Uterus (tissue), 4 donors: Measurements from ENCODE around the gene RTP1. TPM values are rescaled to one million over a fixed set of nuclear protein-coding genes. Genes with fewer than 3 reads are reported as not detected.

Source experiments
- DNase-seq, 2 donors: peaks; one replicate each; pipeline ENCODE4 v3.0.0-alpha.2; 2019 to 2020
- H3K27ac ChIP-seq, 2 donors: fragments of 200-600 bp; sonication (generic); 1 replicate in 1 of 2; 2 replicates in 1 of 2; pipeline ENCODE4 v1.5.1; 2016 to 2018
- H3K27me3 ChIP-seq, 2 donors: fragments of 200-600 bp; sonication (generic); one replicate each; pipeline ENCODE4 v1.5.1; 2018 to 2019; ENCODE audit warnings: control low read depth in 1 of 2
- H3K36me3 ChIP-seq, 2 donors: fragments of 200-600 bp; sonication (generic); one replicate each; pipeline ENCODE4 v1.5.1; 2019; ENCODE audit warnings: control low read depth in 1 of 2
- H3K4me1 ChIP-seq, 2 donors: fragments of 200-600 bp; sonication (generic); one replicate each; pipeline ENCODE4 v1.5.1; 2018 to 2019; ENCODE audit warnings: control low read depth in 1 of 2
- H3K4me3 ChIP-seq, 2 donors: fragments of 200-600 bp; sonication (generic); 1 replicate in 1 of 2; 2 replicates in 1 of 2; pipeline ENCODE4 v1.5.1; 2018 to 2019; ENCODE audit warnings: mild to moderate bottlenecking in 1 of 2
- H3K9me3 ChIP-seq, 2 donors: fragments of 200-600 bp; sonication (generic); one replicate each; pipeline ENCODE4 v1.5.1; 2019; ENCODE audit warnings: control low read depth in 1 of 2
- CTCF ChIP-seq, 4 experiments: fragments of 200-600 bp in 2 of 4; fragments of 450-650 bp in 2 of 4; sonication (generic) in 2 of 4; IDR thresholded peaks; one replicate each; pipeline ENCODE4 v1.5.1; 2016 to 2019; ENCODE audit warnings: antibody characterized with exemption in 4 of 4, mild to moderate bottlenecking in 2 of 4, moderate library complexity in 1 of 4
- POLR2A ChIP-seq, 2 donors: fragments of 450-650 bp; IDR thresholded peaks; one replicate each; pipeline ENCODE4 v1.6.1; 2016; ENCODE audit warnings: antibody characterized with exemption in 2 of 2, mild to moderate bottlenecking in 1 of 2, moderate library complexity in 1 of 2
- intact Hi-C: fragments of 100-400 bp; cut with DNase I; formaldehyde crosslinking; loops from one replicate; pipeline ENCODE4 v1.15.1; 2023; ENCODE audit warnings: low total_unique reads
- total RNA-seq, 4 donors: library from RNA; depleted of rRNA in 3 of 4; stranded (reverse); fragments of >200 nt in 3 of 4; gene quantifications; one replicate each; pipeline versions ENCODE4 v1.1.0 to v1.2.4, GENCODE V29; 2014 to 2023
- donor health status: DM: yes; HTN: yes; CAD: no.

The RTP1 gene
- total RNA-seq, 4 donors from 2014 or later, result not detected

GRCh38 chr3:187211532-187212195, 14.4 kb downstream of the RTP1 start:
- no peak overlapping the region for H3K4me3 ChIP-seq
- H3K36me3 ChIP-seq, result no peaks in the 10 kb centered on the region
- TF ChIP-seq POLR2A (IDR thresholded peaks at IDR 0.05), result no peak
- TF ChIP-seq CTCF (IDR thresholded peaks at IDR 0.05), result no peak
- H3K9me3 ChIP-seq, result no peaks in the 10 kb centered on the region
- no peak for DNase-seq
- H3K27me3 ChIP-seq, result no peaks in the 10 kb centered on the region
- intact Hi-C loops, result no loop called here
- H3K27ac ChIP-seq, result peak overlapping the region; percentile 58 to 73
- H3K4me1 ChIP-seq, result peaks cover 14 to 15% of the 10 kb centered on the region in 2 donors

- H3K36me3 ChIP-seq, result no peaks in the 10 kb centered on the region
- H3K4me3 ChIP-seq, result no peak overlapping the region
- H3K27ac ChIP-seq, result peak overlapping the region; percentile 58 to 73
- H3K27me3 ChIP-seq, result no peaks in the 10 kb centered on the region
- peaks cover 11 to 15% of the 10 kb centered on the region in 2 donors for H3K4me1 ChIP-seq
- intact Hi-C loops, result no loop called here
- no peak for TF ChIP-seq POLR2A (IDR thresholded peaks at IDR 0.05)
- no peak for TF ChIP-seq CTCF (IDR thresholded peaks at IDR 0.05)
- DNase-seq, result no peak
- H3K9me3 ChIP-seq, result no peaks in the 10 kb centered on the region
These were observed 14.9 kb downstream of the RTP1 start for GRCh38 chr3:187212196-187212545.

- H3K36me3 ChIP-seq, result no peaks in the 10 kb centered on the region
- H3K4me1 ChIP-seq, result peaks cover 8 to 15% of the 10 kb centered on the region in 2 donors
- H3K9me3 ChIP-seq, result no peaks in the 10 kb centered on the region
- TF ChIP-seq POLR2A (IDR thresholded peaks at IDR 0.05) (no peak), CTCF (IDR thresholded peaks at IDR 0.05) (no peak)
- peak overlapping the region; percentile 58 to 73 for H3K27ac ChIP-seq
- no peaks in the 10 kb centered on the region for H3K27me3 ChIP-seq
- intact Hi-C loops, result no loop called here
- no peak overlapping the region for H3K4me3 ChIP-seq
- peak in 1 of 2 donors; percentile 30 for DNase-seq
These were observed 15.4 kb downstream of the RTP1 start for GRCh38 chr3:187212705-187213104.

GRCh38 chr3:187213616-187214015, 16.3 kb downstream of the RTP1 start:
- Histone ChIP-seq H3K4me3 (no peak overlapping the region), H3K9me3 (no peaks in the 10 kb centered on the region), H3K27me3 (no peaks in the 10 kb centered on the region), H3K4me1 (peaks cover 8 to 15% of the 10 kb centered on the region in 2 donors), H3K27ac (no peak overlapping the region), H3K36me3 (no peaks in the 10 kb centered on the region)
- intact Hi-C loops, result no loop called here
- no peak for TF ChIP-seq CTCF (IDR thresholded peaks at IDR 0.05)
- DNase-seq, result no peak

GRCh38 chr3:187215460-187215859, 18.2 kb downstream of the RTP1 start:
- Histone ChIP-seq H3K27ac (no peak overlapping the region), H3K9me3 (no peaks in the 10 kb centered on the region), H3K4me1 (peaks cover 0 to 8% of the 10 kb centered on the region in 2 donors), H3K36me3 (no peaks in the 10 kb centered on the region), H3K27me3 (no peaks in the 10 kb centered on the region), H3K4me3 (no peak overlapping the region)
- TF ChIP-seq POLR2A (IDR thresholded peaks at IDR 0.05), result no peak
- TF ChIP-seq CTCF (IDR thresholded peaks at IDR 0.05), result no peak
- DNase-seq, result no peak
- intact Hi-C loops, result no loop called here
